ENCODE data around the gene CPXM2.

DNA sequence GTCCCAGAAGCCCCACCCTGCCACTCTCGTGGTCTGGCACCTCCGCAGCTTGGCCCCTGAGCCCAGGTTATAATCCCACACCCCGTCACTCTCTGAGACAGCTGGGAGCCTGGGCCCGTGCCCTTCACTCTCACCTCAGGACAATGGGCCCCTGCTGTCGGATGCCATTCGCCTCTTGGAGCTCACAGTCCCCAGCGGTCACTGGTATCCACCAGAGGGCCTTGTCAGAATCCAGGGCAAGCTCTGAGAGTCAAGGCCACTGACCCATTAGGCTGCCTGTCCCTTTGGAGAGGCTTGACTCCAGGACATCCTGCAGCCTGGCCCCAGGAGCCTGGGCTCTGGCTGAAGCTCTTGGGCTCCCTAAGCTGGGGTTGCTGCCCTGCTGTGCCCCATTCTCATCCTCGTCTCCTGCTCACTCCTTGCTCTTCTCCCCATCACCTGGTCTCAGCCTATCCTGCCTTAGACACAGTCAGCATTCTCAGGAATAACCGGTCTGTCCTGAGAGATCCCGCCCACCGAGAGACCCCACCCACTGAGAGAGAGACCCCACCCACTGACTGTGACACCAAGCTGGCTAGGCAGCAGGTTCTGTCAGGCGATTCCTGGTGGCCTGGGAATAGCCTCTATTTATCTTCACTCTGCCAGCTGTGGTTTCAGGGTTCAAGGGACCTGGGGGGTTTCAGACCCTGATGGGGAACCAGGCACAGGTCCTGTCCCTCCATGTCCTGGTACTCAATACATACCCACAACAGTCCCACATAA lies 27.7 kb downstream of the CPXM2 start:
- TF ChIP-seq POLR2A (IDR thresholded peaks at IDR 0.05; ENCODE audit: low read depth) (no peak), EP300 (IDR thresholded peaks at IDR 0.05) (no peak)
- TF ChIP-seq, protein P1, sequence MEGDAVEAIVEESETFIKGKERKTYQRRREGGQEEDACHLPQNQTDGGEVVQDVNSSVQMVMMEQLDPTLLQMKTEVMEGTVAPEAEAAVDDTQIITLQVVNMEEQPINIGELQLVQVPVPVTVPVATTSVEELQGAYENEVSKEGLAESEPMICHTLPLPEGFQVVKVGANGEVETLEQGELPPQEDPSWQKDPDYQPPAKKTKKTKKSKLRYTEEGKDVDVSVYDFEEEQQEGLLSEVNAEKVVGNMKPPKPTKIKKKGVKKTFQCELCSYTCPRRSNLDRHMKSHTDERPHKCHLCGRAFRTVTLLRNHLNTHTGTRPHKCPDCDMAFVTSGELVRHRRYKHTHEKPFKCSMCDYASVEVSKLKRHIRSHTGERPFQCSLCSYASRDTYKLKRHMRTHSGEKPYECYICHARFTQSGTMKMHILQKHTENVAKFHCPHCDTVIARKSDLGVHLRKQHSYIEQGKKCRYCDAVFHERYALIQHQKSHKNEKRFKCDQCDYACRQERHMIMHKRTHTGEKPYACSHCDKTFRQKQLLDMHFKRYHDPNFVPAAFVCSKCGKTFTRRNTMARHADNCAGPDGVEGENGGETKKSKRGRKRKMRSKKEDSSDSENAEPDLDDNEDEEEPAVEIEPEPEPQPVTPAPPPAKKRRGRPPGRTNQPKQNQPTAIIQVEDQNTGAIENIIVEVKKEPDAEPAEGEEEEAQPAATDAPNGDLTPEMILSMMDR (IDR thresholded peaks at IDR 0.05): no peak

Data from esophagus muscularis mucosa (tissue), 4 donors.